Stomach (tissue), 9 donors: ENCODE data around the gene NFIX. TPM values are rescaled to one million over a fixed set of nuclear protein-coding genes. Genes with fewer than 3 reads are reported as not detected.

Experiments used
- DNase-seq, 2 donors: peaks; one replicate each; pipeline versions ENCODE4 v3.0.0 to v3.0.0-alpha.2; 2013 to 2019
- H3K27ac ChIP-seq, 5 donors: fragments of 200-600 bp in 4 of 5; sonication (generic) in 4 of 5; one replicate each; pipeline ENCODE4 v1.5.1; 2013 to 2019; ENCODE audit warnings: mild to moderate bottlenecking in 1 of 5, moderate library complexity in 1 of 5
- H3K27me3 ChIP-seq, 3 donors: fragments of 200-600 bp; sonication (generic); one replicate each; pipeline ENCODE4 v1.5.1; 2017 to 2019; ENCODE audit warnings: mixed run types in 1 of 3
- H3K36me3 ChIP-seq, 4 donors: fragments of 200-600 bp; sonication (generic); 1 replicate in 3 of 4; 2 replicates in 1 of 4; pipeline ENCODE4 v1.5.1; 2016 to 2019
- H3K4me1 ChIP-seq, 4 donors: fragments of 200-600 bp; sonication (generic); one replicate each; pipeline ENCODE4 v1.5.1; 2016 to 2019
- H3K4me3 ChIP-seq, 4 donors: fragments of 200-600 bp; sonication (generic) in 3 of 4; one replicate each; pipeline ENCODE4 v1.5.1; 2016 to 2019; ENCODE audit warnings: mild to moderate bottlenecking in 1 of 4
- H3K9me3 ChIP-seq, 4 donors: fragments of 200-600 bp; sonication (generic); one replicate each; pipeline ENCODE4 v1.5.1; 2016 to 2019
- EP300 ChIP-seq: sonication (generic); formaldehyde crosslinking; IDR thresholded peaks from one replicate; pipeline ENCODE4 v1.6.1; 2017; ENCODE audit warnings: antibody characterized with exemption
- POLR2A ChIP-seq, 4 donors: fragments of 450-650 bp; IDR thresholded peaks; one replicate each; pipeline ENCODE4 v1.6.1; 2016; ENCODE audit warnings: antibody characterized with exemption in 4 of 4, control low read depth in 2 of 4, mild to moderate bottlenecking in 1 of 4, moderate library complexity in 1 of 4
- POLR2AphosphoS5 ChIP-seq, 3 donors: sonication (generic); formaldehyde crosslinking; IDR thresholded peaks; one replicate each; pipeline ENCODE4 v1.6.1; 2016; ENCODE audit warnings: antibody characterized with exemption in 3 of 3
- WGBS, 5 donors: extraction: QIAGEN DNeasy Blood & Tissue Kit in 3 of 5; methylation state at CpG; one replicate each; pipeline versions ENCODE4 v1.1.5 to v1.1.7; 2013 to 2018; 5-methylcytosine and 5-hydroxymethylcytosine counted together
- intact Hi-C: fragments of 100-400 bp; cut with DNase I; formaldehyde crosslinking; loops from one replicate; pipeline ENCODE4 v1.15.1; 2023; ENCODE audit warnings: low total_unique reads
- polyA plus RNA-seq, 3 donors: library from polyadenylated mRNA; stranded (reverse); fragments of 200-250 nt; gene quantifications; one replicate each; pipeline ENCODE4 v1.2.3, GENCODE V29; 2013
- total RNA-seq, 5 donors: library from RNA; depleted of rRNA; stranded (reverse); fragments of >200 nt; gene quantifications; one replicate each; pipeline versions ENCODE4 v1.1.0 to v1.2.3, GENCODE V29; 2014 to 2016
- TF ChIP-seq, protein P1 (sequence below), 7 experiments: fragments of 450-650 bp in 4 of 7; fragments of 200-600 bp in 3 of 7; sonication (generic) in 3 of 7; IDR thresholded peaks; one replicate each; pipeline ENCODE4 v1.5.1; 2016 to 2019; ENCODE audit warnings: antibody characterized with exemption in 7 of 7, control low read depth in 2 of 7, mild to moderate bottlenecking in 1 of 7
- donor health status: healthy with polysubstance abuse.
- donor health status: Bipolar disorder and iron deficiency.
- donor health status: healthy.

The NFIX gene
- total and polyA plus RNA-seq, 8 donors, result 11.5 to 183 (median 37.6) TPM

DNA sequence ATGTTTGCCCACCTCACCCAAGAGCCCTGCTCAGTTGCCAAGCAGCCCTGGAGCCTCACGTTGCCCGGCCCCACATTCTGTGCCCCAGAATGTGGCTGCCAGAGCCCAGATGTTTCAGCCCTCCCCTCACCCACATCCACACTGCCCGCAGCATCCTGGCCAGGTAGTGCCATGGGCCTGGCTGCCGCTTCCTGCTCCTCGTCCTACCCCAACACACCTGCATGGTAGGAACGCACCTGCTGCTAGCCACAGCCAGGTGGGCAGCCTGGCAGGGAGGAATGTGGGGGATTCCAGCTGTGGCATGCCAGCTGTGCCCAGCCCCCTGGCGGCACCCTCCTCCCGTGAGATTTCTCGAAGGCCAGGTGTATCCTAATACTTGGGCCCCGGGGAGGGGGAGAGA lies 7.5 kb upstream of the NFIX start:
- peak in 1 of 2 donors; percentile 16 for DNase-seq
- WGBS, 5 donors, result 64 to 82% (median 65%) methylated on average over 6 to 10 of the region's 10 CpGs
- intact Hi-C loops, result loop anchor here (5.0 kb wide), 1 partner anchor 60 kb away; no protein-coding TSS in a partner anchor

DNA sequence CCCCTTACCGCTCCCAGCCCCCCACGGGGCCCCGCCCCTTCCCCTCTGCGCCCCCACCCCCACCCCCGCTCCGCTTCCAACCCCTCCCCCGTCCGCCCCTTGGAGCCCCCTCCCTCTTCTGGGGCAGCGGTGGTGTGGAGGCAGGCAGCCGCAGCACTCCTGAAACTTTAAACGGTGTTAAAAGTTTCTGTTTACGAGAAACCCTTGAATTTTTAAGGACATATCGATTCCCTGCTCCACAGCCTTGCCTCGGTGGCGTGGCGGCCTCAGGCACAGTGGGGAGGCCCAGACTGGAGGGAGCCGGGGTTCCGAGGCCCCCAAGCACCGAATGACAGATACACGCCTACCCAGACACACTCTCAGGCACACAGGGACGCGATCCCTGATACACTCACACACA lies 4.8 kb upstream of the NFIX start:
- H3K27ac ChIP-seq, result no peak overlapping the region
- DNase-seq, result no peak
- H3K4me3 ChIP-seq, result no peak overlapping the region
- H3K9me3 ChIP-seq, result no peaks in the 10 kb centered on the region
- 45 to 59% (median 54%) methylated on average over 20 to 22 of the region's 22 CpGs for WGBS, 5 donors
- H3K36me3 ChIP-seq, result no peaks in the 10 kb centered on the region
- H3K4me1 ChIP-seq, result peaks cover 0 to 15% (median 8%) of the 10 kb centered on the region in 4 donors
- intact Hi-C loops, result no loop called here
- H3K27me3 ChIP-seq, result no peaks in the 10 kb centered on the region
- TF ChIP-seq EP300 (no peak), POLR2AphosphoS5 (IDR thresholded peaks at IDR 0.05) (no peak), POLR2A (IDR thresholded peaks at IDR 0.05) (no peak)
- TF ChIP-seq, protein P1, sequence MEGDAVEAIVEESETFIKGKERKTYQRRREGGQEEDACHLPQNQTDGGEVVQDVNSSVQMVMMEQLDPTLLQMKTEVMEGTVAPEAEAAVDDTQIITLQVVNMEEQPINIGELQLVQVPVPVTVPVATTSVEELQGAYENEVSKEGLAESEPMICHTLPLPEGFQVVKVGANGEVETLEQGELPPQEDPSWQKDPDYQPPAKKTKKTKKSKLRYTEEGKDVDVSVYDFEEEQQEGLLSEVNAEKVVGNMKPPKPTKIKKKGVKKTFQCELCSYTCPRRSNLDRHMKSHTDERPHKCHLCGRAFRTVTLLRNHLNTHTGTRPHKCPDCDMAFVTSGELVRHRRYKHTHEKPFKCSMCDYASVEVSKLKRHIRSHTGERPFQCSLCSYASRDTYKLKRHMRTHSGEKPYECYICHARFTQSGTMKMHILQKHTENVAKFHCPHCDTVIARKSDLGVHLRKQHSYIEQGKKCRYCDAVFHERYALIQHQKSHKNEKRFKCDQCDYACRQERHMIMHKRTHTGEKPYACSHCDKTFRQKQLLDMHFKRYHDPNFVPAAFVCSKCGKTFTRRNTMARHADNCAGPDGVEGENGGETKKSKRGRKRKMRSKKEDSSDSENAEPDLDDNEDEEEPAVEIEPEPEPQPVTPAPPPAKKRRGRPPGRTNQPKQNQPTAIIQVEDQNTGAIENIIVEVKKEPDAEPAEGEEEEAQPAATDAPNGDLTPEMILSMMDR (IDR thresholded peaks at IDR 0.05), result no peak

More for the DNA sequence above, 7.5 kb upstream of the NFIX start:
- TF ChIP-seq POLR2A (IDR thresholded peaks at IDR 0.05), result no peak
- no peak for TF ChIP-seq POLR2AphosphoS5 (IDR thresholded peaks at IDR 0.05)
- TF ChIP-seq EP300, result no peak
- TF ChIP-seq, protein P1 (IDR thresholded peaks at IDR 0.05), result no peak
- H3K4me1 ChIP-seq, result peaks cover 7 to 34% (median 27%) of the 10 kb centered on the region in 4 donors
- H3K27ac ChIP-seq, result no peak overlapping the region
- H3K27me3 ChIP-seq, result no peaks in the 10 kb centered on the region
- no peaks in the 10 kb centered on the region for H3K9me3 ChIP-seq
- H3K36me3 ChIP-seq, result no peaks in the 10 kb centered on the region
- no peak overlapping the region for H3K4me3 ChIP-seq

- Histone ChIP-seq H3K9me3 (no peaks in the 10 kb centered on the region), H3K27ac (no peak overlapping the region), H3K27me3 (peaks cover 0 to under 1% (median 0%) of the 10 kb centered on the region in 3 donors), H3K4me1 (peaks cover 0 to 11% (median 4%) of the 10 kb centered on the region in 4 donors), H3K4me3 (no peak overlapping the region), H3K36me3 (no peaks in the 10 kb centered on the region)
- TF ChIP-seq POLR2A (IDR thresholded peaks at IDR 0.05) (no peak), POLR2AphosphoS5 (IDR thresholded peaks at IDR 0.05) (no peak), EP300 (no peak)
- TF ChIP-seq, protein P1 (IDR thresholded peaks at IDR 0.05), result no peak
- WGBS, 5 donors, result 63 to 80% (median 72%) methylated on average over 3 of the region's 3 CpGs
- no peak for DNase-seq
- intact Hi-C loops, result no loop called here
These were observed 4.4 kb upstream of the NFIX start for GRCh38 chr19:12990853-12991252.

GRCh38 chr19:12991296-12991695 lies 4.0 kb upstream of the NFIX start:
- Histone ChIP-seq H3K9me3 (no peaks in the 10 kb centered on the region), H3K4me3 (no peak overlapping the region), H3K27me3 (peaks cover 0 to 5% (median 3%) of the 10 kb centered on the region in 3 donors), H3K27ac (no peak overlapping the region), H3K4me1 (peaks cover 0 to 11% (median 6%) of the 10 kb centered on the region in 4 donors), H3K36me3 (no peaks in the 10 kb centered on the region)
- intact Hi-C loops, result no loop called here
- TF ChIP-seq POLR2AphosphoS5 (IDR thresholded peaks at IDR 0.05) (no peak), EP300 (no peak), POLR2A (IDR thresholded peaks at IDR 0.05) (no peak)
- TF ChIP-seq, protein P1 (IDR thresholded peaks at IDR 0.05), result no peak
- DNase-seq, result no peak
- WGBS, 5 donors, result 84 to 93% (median 89%) methylated on average over 5 of the region's 5 CpGs
